ENCODE data around the gene LIN7A.

Gene LIN7A

GRCh38 chr12:80761838-80762237 is 175.9 kb downstream of the LIN7A start:
- no peak for DNase-seq (ENCODE audit: extremely low spot score)
- ChIA-PET POLR2A (no interaction called here), CTCF (interaction anchor here (0.9 to 2.6 kb wide), 5 partner anchors 10 to 129 kb away, joined by 3 to 8 read pairs (median 5); no protein-coding TSS in a partner anchor)
- no peak for TF ChIP-seq CTCF (IDR thresholded peaks at IDR 0.05; ENCODE audit: control extremely low read depth, extremely low read depth, low read depth, missing control alignments)

DNA sequence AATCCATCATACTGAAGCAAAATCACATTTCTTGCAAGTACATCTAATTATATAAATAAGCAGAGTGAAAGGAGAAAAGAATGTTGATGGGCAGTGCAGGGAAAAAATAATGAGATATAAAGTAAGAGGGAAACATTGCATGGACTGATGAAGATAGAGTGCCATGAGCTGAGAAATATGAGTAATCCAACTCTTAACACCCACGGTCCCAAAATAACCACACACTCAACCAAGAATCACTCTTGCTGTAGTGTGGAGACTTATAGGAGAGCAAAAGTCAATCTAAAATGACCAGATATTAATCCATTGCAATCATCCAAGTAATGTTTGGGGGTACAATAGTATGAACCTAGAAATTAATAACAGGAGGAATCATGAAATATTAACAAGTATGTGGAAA is 180.9 kb downstream of the LIN7A start:
- no peak for TF ChIP-seq CTCF (IDR thresholded peaks at IDR 0.05; ENCODE audit: control extremely low read depth, extremely low read depth, low read depth, missing control alignments)
- no peak for DNase-seq (ENCODE audit: extremely low spot score)
- ChIA-PET POLR2A (no interaction called here), CTCF (interaction anchor here (1.6 kb wide), 1 partner anchor 47 kb away, joined by 4 read pairs; no protein-coding TSS in a partner anchor)

GRCh38 chr12:80754274-80754673 is 183.5 kb downstream of the LIN7A start:
- no peak for TF ChIP-seq CTCF (IDR thresholded peaks at IDR 0.05; ENCODE audit: control extremely low read depth, extremely low read depth, low read depth, missing control alignments)
- CTCF ChIA-PET: interaction anchor here (1.0 to 2.2 kb wide), 3 partner anchors 9 to 19 kb away, joined by 3 to 7 read pairs (median 4); no protein-coding TSS in a partner anchor
- DNase-seq (ENCODE audit: extremely low spot score): no peak
- POLR2A ChIA-PET: interaction anchor here (0.6 kb wide), 1 partner anchor 501 kb away, joined by 3 read pairs; no protein-coding TSS in a partner anchor

- TF ChIP-seq CTCF (IDR thresholded peaks at IDR 0.05; ENCODE audit: control extremely low read depth, extremely low read depth, low read depth, missing control alignments): no peak
- CTCF ChIA-PET: no interaction called here
- POLR2A ChIA-PET: no interaction called here
- DNase-seq (ENCODE audit: extremely low spot score): no peak
Observed at GRCh38 chr12:80752464-80752863, 185.3 kb downstream of the LIN7A start.

DNA sequence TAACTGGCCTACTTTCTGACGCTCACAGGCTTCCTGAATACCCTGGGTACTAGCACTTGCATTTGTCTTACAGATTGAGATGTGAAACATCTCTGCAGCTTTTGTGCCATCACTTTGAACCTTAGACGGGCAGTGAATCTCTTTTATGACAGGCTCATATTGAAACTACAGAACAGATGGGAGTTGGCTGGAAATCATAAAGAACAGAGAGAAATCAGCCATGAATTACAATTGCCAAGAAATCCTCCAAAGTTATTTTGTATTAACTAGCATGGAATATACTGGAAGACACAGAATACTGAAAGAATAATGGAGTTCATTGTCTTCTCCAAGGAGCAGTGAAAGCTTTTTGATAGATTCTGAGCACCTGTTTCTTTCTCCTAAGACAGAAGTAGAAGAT is 188.3 kb downstream of the LIN7A start:
- ChIA-PET CTCF (interaction anchor here (1.3 kb wide), 1 partner anchor 198 kb away, joined by 3 read pairs; no protein-coding TSS in a partner anchor), POLR2A (no interaction called here)
- TF ChIP-seq CTCF (IDR thresholded peaks at IDR 0.05; ENCODE audit: control extremely low read depth, extremely low read depth, low read depth, missing control alignments): no peak
- no peak for DNase-seq (ENCODE audit: extremely low spot score)

DNA sequence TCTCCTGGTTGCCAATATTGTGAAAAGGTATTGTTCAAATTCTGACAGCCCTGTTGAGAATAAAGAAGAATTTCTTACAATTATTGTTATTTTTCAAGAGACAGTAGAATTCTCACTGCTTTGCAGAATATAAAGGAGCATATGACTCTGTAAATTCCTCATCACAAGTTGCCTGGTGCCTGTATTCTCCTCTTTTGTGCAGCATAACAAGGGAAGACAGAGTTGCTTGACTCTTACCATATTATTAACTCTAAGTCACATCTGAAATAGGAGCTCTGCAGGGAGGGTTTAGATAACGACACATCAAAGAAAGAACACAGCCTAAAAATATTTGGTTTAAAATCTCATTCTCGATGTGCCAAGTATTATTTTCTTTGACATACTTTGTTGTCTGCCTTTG is 189.9 kb downstream of the LIN7A start:
- DNase-seq (ENCODE audit: extremely low spot score): no peak
- POLR2A ChIA-PET: no interaction called here
- CTCF ChIA-PET: no interaction called here
- no peak for TF ChIP-seq CTCF (IDR thresholded peaks at IDR 0.05; ENCODE audit: control extremely low read depth, extremely low read depth, low read depth, missing control alignments)
